ENCODE measurements around the gene CPXM2. TPM values are rescaled to one million over a fixed set of nuclear protein-coding genes. Genes with fewer than 3 reads are reported as not detected.

CPXM2 gene
- total and polyA plus RNA-seq, 10 of the 15 experiments (the other 5 are each of a cell fraction or from before 2014, with no cell fraction given): 0.08 to 1.1 (median 0.58) TPM

GRCh38 chr10:123778719-123779517, 112.7 kb downstream of the CPXM2 start:
- intact Hi-C loops (cut with micrococcal nuclease; ENCODE audit: unreplicated experiment) (no loop called here), in situ Hi-C loops (cut with MboI) (no loop called here)
- no TSS peak for BruUV-seq (replicated peaks)
- Histone ChIP-seq H3K27ac (ENCODE audit: control insufficient read depth, insufficient read depth) (no peak overlapping the region), H3K9ac (ENCODE audit: control insufficient read depth, insufficient read depth, low read length) (no peak overlapping the region), H3K4me2 (ENCODE audit: control insufficient read depth, insufficient read depth) (no peak overlapping the region), H3K9me3 (replicated peaks; ENCODE audit: control insufficient read depth, insufficient read depth, low read length) (no peaks in the 10 kb centered on the region; the same call in 2 of the 3 replicates), H4K20me1 (ENCODE audit: control insufficient read depth, insufficient read depth) (no peaks in the 10 kb centered on the region), H3K4me3 (no peak overlapping the region), H3K4me1 (ENCODE audit: control insufficient read depth, insufficient read depth, low read length) (no peaks in the 10 kb centered on the region), H3K79me2 (ENCODE audit: control insufficient read depth, insufficient read depth, low read length) (no peaks in the 10 kb centered on the region), H2AFZ (ENCODE audit: control insufficient read depth, low read depth, low read length) (no peak overlapping the region), H3K27me3 (replicated peaks in 1 of 2; ENCODE audit: control insufficient read depth in 2 of 2, insufficient read depth in 2 of 2, low read length in 1 of 2) (peaks cover 1 to 5% of the 10 kb centered on the region in 2 experiments; a peak in 3 of 4 replicates), H3K36me3 (ENCODE audit: control insufficient read depth in 2 of 2, insufficient read depth in 2 of 2, low read length in 1 of 2) (no peaks in the 10 kb centered on the region)
- no peak for ATAC-seq
- TF ChIP-seq RB1 (IDR thresholded peaks at IDR 0.05; ENCODE audit: borderline replicate concordance) (no peak), RUNX3 (IDR thresholded peaks at IDR 0.05; ENCODE audit: low read length) (no peak), PAX5 (IDR thresholded peaks at IDR 0.05; ENCODE audit: borderline replicate concordance, low read depth, low read length) (no peak), FOXK2 (IDR thresholded peaks at IDR 0.05) (no peak), BACH1 (IDR thresholded peaks at IDR 0.05; ENCODE audit: borderline replicate concordance) (no peak), TAF1 (IDR thresholded peaks at IDR 0.05; ENCODE audit: borderline replicate concordance, low read depth, low read length) (no peak), ZBTB11 (CRISPR knock-in tag; IDR thresholded peaks at IDR 0.05) (no peak), PBX3 (IDR thresholded peaks at IDR 0.05; ENCODE audit: insufficient replicate concordance, low read depth, low read length) (no peak), NBN (IDR thresholded peaks at IDR 0.05) (no peak), ETV6 (conservative IDR thresholded peaks at IDR 0.05 in 1 of 2, IDR thresholded peaks at IDR 0.05 in 1 of 2; ENCODE audit: borderline replicate concordance in 1 of 2, low read depth in 1 of 2) (no peak), SRF (IDR thresholded peaks at IDR 0.05; ENCODE audit: low read depth in 2 of 2, low read length in 2 of 2) (no peak), NRF1 (conservative IDR thresholded peaks at IDR 0.05; ENCODE audit: low read depth, low read length) (no peak)
- TF ChIP-seq, protein P1, sequence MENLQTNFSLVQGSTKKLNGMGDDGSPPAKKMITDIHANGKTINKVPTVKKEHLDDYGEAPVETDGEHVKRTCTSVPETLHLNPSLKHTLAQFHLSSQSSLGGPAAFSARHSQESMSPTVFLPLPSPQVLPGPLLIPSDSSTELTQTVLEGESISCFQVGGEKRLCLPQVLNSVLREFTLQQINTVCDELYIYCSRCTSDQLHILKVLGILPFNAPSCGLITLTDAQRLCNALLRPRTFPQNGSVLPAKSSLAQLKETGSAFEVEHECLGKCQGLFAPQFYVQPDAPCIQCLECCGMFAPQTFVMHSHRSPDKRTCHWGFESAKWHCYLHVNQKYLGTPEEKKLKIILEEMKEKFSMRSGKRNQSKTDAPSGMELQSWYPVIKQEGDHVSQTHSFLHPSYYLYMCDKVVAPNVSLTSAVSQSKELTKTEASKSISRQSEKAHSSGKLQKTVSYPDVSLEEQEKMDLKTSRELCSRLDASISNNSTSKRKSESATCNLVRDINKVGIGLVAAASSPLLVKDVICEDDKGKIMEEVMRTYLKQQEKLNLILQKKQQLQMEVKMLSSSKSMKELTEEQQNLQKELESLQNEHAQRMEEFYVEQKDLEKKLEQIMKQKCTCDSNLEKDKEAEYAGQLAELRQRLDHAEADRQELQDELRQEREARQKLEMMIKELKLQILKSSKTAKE (IDR thresholded peaks at IDR 0.05; ENCODE audit: low read depth, poor library complexity, severe bottlenecking): no peak
- SMC1A ChIA-PET (ENCODE audit: uncharacterized antibody, unreplicated experiment): interaction anchor here (0.9 to 1.8 kb wide), 10 partner anchors 12 to 147 kb away, joined by 3 to 6 read pairs (median 4); no protein-coding TSS in a partner anchor
- WGBS (ENCODE audit: insufficient coverage, insufficient replicate concordance, low lambda C conversion rate, missing lambda C conversion rate): 39% methylated on average over 6 of the region's 7 CpGs
- DNase-seq (ENCODE audit: low read depth, low spot score): no peak
- CTCF ChIA-PET: interaction anchor here (0.6 to 1.9 kb wide), 4 partner anchors 27 to 87 kb away, joined by 3 to 5 read pairs (median 4); no protein-coding TSS in a partner anchor
- RAD21 ChIA-PET (ENCODE audit: unreplicated experiment): interaction anchor here (0.8 to 1.5 kb wide), 3 partner anchors 37 to 62 kb away, joined by 3 to 7 read pairs (median 5); no protein-coding TSS in a partner anchor
- FAIRE-seq: no peak
- POLR2A ChIA-PET: interaction anchor here (0.8 to 1.2 kb wide), 2 partner anchors 42 to 61 kb away, joined by 3 read pairs; no protein-coding TSS in a partner anchor
